Kidney epithelial cell (primary cell): ENCODE data around the gene STAT6. TPM values are rescaled to one million over a fixed set of nuclear protein-coding genes. Genes with fewer than 3 reads are reported as not detected.

Experiments
- DNase-seq: peaks from one replicate; pipeline ENCODE4 v3.0.0-alpha.2; 2010; ENCODE audit warnings: low read depth
- H3K27me3 ChIP-seq: 2 replicates; pipeline ENCODE4 v1.6.0; 2011; ENCODE audit warnings: low read length; ENCODE audit not compliant: control insufficient read depth, insufficient read depth
- H3K36me3 ChIP-seq: 2 replicates; pipeline ENCODE4 v1.5.1; 2011; ENCODE audit warnings: low read length; ENCODE audit not compliant: control insufficient read depth, insufficient read depth
- H3K4me3 ChIP-seq: 2 replicates; pipeline ENCODE4 v1.5.1; 2011; ENCODE audit warnings: low read depth, mild to moderate bottlenecking, control low read depth, low read length
- total RNA-seq: library from RNA; depleted of rRNA; stranded (reverse); fragments of >200 nt; gene quantifications from 2 replicates; pipeline ENCODE4 v1.2.3, GENCODE V29; 2015
- TF ChIP-seq, protein P1 (sequence below): IDR thresholded peaks from 2 replicates; pipeline ENCODE4 v1.5.1; 2011; ENCODE audit warnings: mild to moderate bottlenecking, moderate library complexity, low read length, control low read depth, inconsistent platforms; ENCODE audit not compliant: insufficient read depth, poor library complexity, severe bottlenecking

STAT6 gene
- total RNA-seq, 1 donor from 2014 or later, result 67.8 TPM

DNA sequence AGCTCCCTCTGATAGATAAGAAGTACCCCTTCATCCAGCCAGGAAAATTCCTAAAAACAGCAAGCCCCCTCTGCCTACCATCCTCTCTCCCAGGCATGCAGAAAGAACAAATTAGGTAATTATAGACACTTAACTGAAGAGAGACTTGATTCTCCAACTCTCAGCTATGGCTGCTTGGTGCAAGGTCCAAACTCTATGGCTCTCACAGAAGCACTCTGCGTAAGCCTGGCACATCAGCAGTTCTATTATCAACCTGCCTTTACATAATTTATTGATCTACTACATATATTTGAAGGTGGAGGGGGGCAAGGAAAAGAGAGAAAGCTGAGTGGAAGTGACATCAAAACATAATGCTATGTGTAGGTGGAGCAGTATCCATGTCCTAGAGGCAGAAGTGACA, 60.2 kb downstream of the STAT6 start:
- DNase-seq, result no peak
- TF ChIP-seq, protein P1, sequence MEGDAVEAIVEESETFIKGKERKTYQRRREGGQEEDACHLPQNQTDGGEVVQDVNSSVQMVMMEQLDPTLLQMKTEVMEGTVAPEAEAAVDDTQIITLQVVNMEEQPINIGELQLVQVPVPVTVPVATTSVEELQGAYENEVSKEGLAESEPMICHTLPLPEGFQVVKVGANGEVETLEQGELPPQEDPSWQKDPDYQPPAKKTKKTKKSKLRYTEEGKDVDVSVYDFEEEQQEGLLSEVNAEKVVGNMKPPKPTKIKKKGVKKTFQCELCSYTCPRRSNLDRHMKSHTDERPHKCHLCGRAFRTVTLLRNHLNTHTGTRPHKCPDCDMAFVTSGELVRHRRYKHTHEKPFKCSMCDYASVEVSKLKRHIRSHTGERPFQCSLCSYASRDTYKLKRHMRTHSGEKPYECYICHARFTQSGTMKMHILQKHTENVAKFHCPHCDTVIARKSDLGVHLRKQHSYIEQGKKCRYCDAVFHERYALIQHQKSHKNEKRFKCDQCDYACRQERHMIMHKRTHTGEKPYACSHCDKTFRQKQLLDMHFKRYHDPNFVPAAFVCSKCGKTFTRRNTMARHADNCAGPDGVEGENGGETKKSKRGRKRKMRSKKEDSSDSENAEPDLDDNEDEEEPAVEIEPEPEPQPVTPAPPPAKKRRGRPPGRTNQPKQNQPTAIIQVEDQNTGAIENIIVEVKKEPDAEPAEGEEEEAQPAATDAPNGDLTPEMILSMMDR, result no peak
- Histone ChIP-seq H3K27me3 (peaks cover 5% of the 10 kb centered on the region), H3K36me3 (no peaks in the 10 kb centered on the region), H3K4me3 (no peak overlapping the region)

DNA sequence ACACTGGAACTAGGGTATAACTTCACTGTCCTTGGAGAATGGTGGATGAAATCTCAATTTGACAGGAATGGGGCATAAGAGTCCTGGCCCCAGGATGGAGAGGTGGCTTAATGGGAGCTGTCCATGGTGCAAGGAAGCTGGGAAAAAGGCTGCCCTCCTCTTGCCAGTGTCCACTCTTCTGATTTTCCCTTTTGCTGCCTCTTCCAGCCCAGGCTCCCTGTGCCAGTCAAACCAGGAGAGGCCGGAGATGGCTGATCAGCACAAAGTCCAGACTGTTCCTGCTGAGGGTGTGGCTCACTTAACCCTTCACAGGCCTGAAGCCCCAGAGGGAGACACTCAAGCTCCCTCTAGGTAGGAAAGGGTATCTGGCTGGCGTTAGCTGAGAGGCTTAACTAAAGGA, 61.3 kb downstream of the STAT6 start, which contains the start of gene MYO1A:
Gene MYO1A, minus strand, starts transcription at position 240 of the 400 bp plus-strand sequence. CDS start 1,806 bp downstream, outside the sequence.
- Histone ChIP-seq H3K36me3 (no peaks in the 10 kb centered on the region), H3K4me3 (no peak within 1 kb of the TSS), H3K27me3 (peaks cover 5% of the 10 kb centered on the region)
- TF ChIP-seq, protein P1, result no peak
- DNase-seq, result no peak

DNA sequence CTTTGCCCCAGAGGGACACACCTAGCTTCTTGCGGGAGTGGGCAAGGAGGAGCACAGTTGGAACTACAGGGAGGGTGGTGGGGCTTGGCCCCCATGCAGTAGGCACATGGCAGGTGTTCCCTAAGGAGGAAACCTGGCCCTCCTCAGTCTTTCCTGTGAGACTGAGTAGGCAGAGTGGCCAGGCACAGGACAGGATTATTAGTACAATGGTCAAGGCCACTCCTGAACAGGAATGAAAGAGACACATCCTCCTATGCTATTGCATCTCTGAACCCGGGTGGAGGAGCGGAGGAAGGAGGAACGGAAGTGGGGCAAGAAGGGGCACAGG, 62.1 kb downstream of the STAT6 start:
- no peak for DNase-seq
- H3K36me3 ChIP-seq, result no peaks in the 10 kb centered on the region
- TF ChIP-seq, protein P1, result no peak
- H3K27me3 ChIP-seq, result peaks cover 5% of the 10 kb centered on the region
- no peak overlapping the region for H3K4me3 ChIP-seq

DNA sequence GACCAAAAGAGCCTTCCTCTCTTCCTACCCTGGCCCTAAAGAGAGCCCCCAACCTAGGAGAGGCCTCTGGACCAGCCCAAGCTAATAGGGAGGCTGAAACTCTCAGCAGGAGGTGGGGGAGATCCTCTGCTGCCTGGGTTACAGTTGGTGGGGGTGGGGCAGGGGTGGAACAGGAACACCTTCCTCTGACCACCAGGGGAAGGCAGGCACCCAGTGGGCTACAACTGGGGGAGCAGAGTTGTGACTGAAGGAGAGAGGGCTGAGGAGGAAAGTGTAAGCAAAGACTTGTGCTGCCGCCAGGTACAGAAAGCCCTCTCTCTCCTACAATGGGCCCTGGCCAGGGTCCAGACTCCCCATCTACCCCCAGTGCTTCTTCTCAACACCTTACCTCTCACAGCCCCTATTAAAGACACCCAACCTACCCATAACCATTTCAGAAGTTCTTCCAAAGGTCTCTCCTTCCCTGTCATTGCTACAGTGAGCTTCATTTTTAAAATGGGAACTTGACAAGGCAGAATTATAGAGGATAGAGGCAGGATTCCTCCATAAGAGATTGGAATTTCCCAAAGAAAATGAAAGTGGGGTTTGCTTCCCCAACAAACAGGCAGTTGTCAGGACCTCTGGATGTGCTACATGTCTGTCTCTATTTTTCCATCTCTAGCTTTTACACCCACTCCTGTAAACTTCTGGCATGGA, 62.6 kb downstream of the STAT6 start:
- Histone ChIP-seq H3K4me3 (no peak overlapping the region), H3K36me3 (no peaks in the 10 kb centered on the region), H3K27me3 (peaks cover 5% of the 10 kb centered on the region)
- TF ChIP-seq, protein P1, result no peak
- no peak for DNase-seq

DNA sequence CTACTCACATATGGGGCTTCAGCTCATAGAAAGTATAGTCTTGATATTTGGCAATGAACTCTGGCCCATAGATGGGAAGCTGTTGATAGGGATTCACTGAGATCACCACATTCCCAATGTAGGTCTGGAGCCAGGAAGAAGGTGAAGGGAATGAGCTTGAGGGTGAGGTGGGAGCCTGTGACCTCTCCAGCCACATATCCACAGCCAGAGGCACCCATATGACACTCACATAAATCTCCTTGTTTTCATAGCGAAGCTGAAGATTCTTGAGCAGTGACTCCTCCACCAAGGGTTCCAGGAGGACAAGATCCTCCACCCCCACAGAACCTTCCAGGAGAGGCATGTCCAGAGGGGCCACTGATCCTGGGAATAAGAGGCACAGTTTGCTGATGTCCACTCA, 63.2 kb downstream of the STAT6 start:
- TF ChIP-seq, protein P1, result no peak
- Histone ChIP-seq H3K27me3 (peaks cover 5% of the 10 kb centered on the region), H3K4me3 (no peak overlapping the region), H3K36me3 (no peaks in the 10 kb centered on the region)
- DNase-seq, result no peak
